GM23248 (cell line): ENCODE results near the gene RADX.

ENCODE experiments used
- EZH2 ChIP-seq: fragments of 200-600 bp; sonication (generic); IDR thresholded peaks from 2 replicates; pipeline ENCODE4 v1.6.1; 2018; ENCODE audit warnings: antibody characterized with exemption, mild to moderate bottlenecking; ENCODE audit not compliant: insufficient read depth, poor library complexity, severe bottlenecking
- EZH2phosphoT487 ChIP-seq: fragments of 200-600 bp; sonication (generic); IDR thresholded peaks from 2 replicates; pipeline ENCODE4 v1.6.1; 2018; ENCODE audit warnings: antibody characterized with exemption, moderate library complexity, mild to moderate bottlenecking, low read depth; ENCODE audit not compliant: insufficient read depth

DNA sequence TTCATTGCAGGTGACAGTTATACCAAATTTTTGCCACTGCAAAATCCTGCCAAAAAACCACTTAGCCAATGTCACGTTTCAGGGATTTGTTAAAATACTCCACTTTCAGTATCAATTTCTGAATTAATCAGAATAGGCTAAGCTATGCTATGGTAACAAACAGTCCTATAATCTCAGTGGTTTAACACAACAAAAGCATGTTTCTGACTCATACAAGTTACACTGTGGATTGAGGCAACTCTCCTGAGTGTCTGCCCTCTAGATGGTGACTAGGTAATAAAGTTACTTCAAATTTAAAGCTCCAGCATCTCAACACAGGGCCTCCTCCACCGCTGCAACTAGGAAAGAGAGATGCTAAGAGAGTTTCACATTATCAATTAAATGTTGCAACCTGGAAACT is 23.0 kb upstream of the RADX start:
- TF ChIP-seq EZH2 (no peak), EZH2phosphoT487 (no peak)
